Keratinocyte (primary cell): ENCODE measurements around the gene CNN1.

ENCODE experiments used
- CTCF ChIP-seq, 3 experiments: IDR thresholded peaks in 1 of 3; conservative IDR thresholded peaks in 1 of 3; optimal IDR thresholded peaks in 1 of 3; 2 replicates in 2 of 3; 3 replicates in 1 of 3; pipeline versions ENCODE3 to v1.5.1; 2011; ENCODE audit warnings: low read length in 3 of 3, mild to moderate bottlenecking in 3 of 3, moderate library complexity in 2 of 3, control low read depth in 1 of 3, inconsistent platforms in 1 of 3; ENCODE audit not compliant: insufficient read depth in 2 of 3; ENCODE audit errors: extremely low read depth in 1 of 3
- EZH2 ChIP-seq: IDR thresholded peaks from one replicate; pipeline ENCODE4 v1.6.1; 2012; ENCODE audit warnings: inconsistent platforms, mild to moderate bottlenecking, low read length, moderate library complexity

- TF ChIP-seq EZH2, result no peak
- no peak for TF ChIP-seq CTCF (optimal IDR thresholded peaks at IDR 0.05 in 1 of 3, IDR thresholded peaks at IDR 0.05 in 1 of 3, conservative IDR thresholded peaks at IDR 0.05 in 1 of 3; ENCODE audit: extremely low read depth in 1 of 3, insufficient read depth in 2 of 3, low read length in 3 of 3)
Observed at GRCh38 chr19:11538232-11539036, at the start of gene CNN1.
